OCI-LY3 (cell line): ENCODE data around the gene TRMT6.

ENCODE experiments used
- H2AFZ ChIP-seq: fragments of 200-600, 300-600 bp; shearing (Covaris generic); 2 replicates; pipeline ENCODE4 v1.6.0; 2014; ENCODE audit warnings: antibody characterized with exemption, low read depth, low read length
- H3K27ac ChIP-seq: fragments of 200-600, 300-600 bp; sonication (generic); 2 replicates; pipeline ENCODE4 v1.5.1; 2014; ENCODE audit warnings: mild to moderate bottlenecking, low read length, moderate library complexity, mixed read lengths
- H3K27me3 ChIP-seq: fragments of 200-600, 300-600 bp; sonication (generic); 2 replicates; pipeline ENCODE4 v1.6.1; 2014; ENCODE audit warnings: low read depth, low read length, mixed read lengths
- H3K36me3 ChIP-seq: fragments of 200-600, 300-600 bp; sonication (generic); replicated peaks from 2 replicates; pipeline ENCODE3; 2014; ENCODE audit warnings: low read depth, low read length, mixed read lengths
- H3K4me1 ChIP-seq: fragments of 300-600, 200-600 bp; sonication (generic); 2 replicates; pipeline ENCODE4 v1.6.1; 2014; ENCODE audit warnings: low read length, mixed read lengths
- H3K4me2 ChIP-seq: fragments of 200-600, 300-600 bp; sonication (generic); 2 replicates; pipeline ENCODE4 v1.6.1; 2014; ENCODE audit warnings: low read length, mixed read lengths
- H3K4me3 ChIP-seq: fragments of 300-600, 200-600 bp; sonication (generic); 2 replicates; pipeline ENCODE4 v1.5.1; 2014; ENCODE audit warnings: antibody characterized with exemption, mild to moderate bottlenecking, low read length, moderate library complexity
- H3K79me2 ChIP-seq: fragments of 300-600, 200-600 bp; shearing (Covaris generic); 2 replicates; pipeline ENCODE4 v1.6.1; 2014; ENCODE audit warnings: mild to moderate bottlenecking, low read length, mixed read lengths
- H3K9ac ChIP-seq: fragments of 300-600, 200-600 bp; shearing (Covaris generic); 2 replicates; pipeline ENCODE4 v1.6.0; 2014; ENCODE audit warnings: mild to moderate bottlenecking, low read length, moderate library complexity
- H3K9me3 ChIP-seq: fragments of 200-600, 300-600 bp; shearing (Covaris generic); 2 replicates; pipeline ENCODE4 v1.6.1; 2014; ENCODE audit warnings: low read length, mixed read lengths; ENCODE audit not compliant: insufficient read depth
- H4K20me1 ChIP-seq: fragments of 200-600, 300-600 bp; sonication (generic); 2 replicates; pipeline ENCODE4 v1.6.1; 2016; ENCODE audit warnings: low read length, mixed read lengths; ENCODE audit not compliant: insufficient read depth
- CTCF ChIP-seq: fragments of 200-600, 300-600 bp; sonication (generic); IDR thresholded peaks from 2 replicates; pipeline ENCODE4 v1.5.1; 2014; ENCODE audit warnings: antibody characterized with exemption, low read length, low read depth
- EZH2phosphoT487 ChIP-seq: fragments of 200-600 bp; shearing (Covaris generic); IDR thresholded peaks from 2 replicates; pipeline ENCODE4 v1.6.1; 2018; ENCODE audit warnings: antibody characterized with exemption, mixed run types, low read depth

TRMT6 gene

GRCh38 chr20:5887386-5887785, 62.9 kb downstream of the TRMT6 start:
- no peak overlapping the region for H3K9ac ChIP-seq
- no peak overlapping the region for H3K4me2 ChIP-seq
- no peaks in the 10 kb centered on the region for H4K20me1 ChIP-seq
- no peaks in the 10 kb centered on the region for H3K9me3 ChIP-seq
- no peak overlapping the region for H3K4me3 ChIP-seq
- no peak overlapping the region for H3K27ac ChIP-seq
- peaks cover 31% of the 10 kb centered on the region for H3K27me3 ChIP-seq
- H3K36me3 ChIP-seq, result no peaks in the 10 kb centered on the region
- H3K79me2 ChIP-seq, result no peaks in the 10 kb centered on the region
- 0 out of 2 replicates have a peak, but pooled peaks cover under 1% of the 10 kb centered on the region for H3K4me1 ChIP-seq
- no peak overlapping the region for H2AFZ ChIP-seq
- TF ChIP-seq CTCF, result no peak
- TF ChIP-seq EZH2phosphoT487, result no peak
